ENCODE data around the gene PTPN14.

The PTPN14 gene

DNA sequence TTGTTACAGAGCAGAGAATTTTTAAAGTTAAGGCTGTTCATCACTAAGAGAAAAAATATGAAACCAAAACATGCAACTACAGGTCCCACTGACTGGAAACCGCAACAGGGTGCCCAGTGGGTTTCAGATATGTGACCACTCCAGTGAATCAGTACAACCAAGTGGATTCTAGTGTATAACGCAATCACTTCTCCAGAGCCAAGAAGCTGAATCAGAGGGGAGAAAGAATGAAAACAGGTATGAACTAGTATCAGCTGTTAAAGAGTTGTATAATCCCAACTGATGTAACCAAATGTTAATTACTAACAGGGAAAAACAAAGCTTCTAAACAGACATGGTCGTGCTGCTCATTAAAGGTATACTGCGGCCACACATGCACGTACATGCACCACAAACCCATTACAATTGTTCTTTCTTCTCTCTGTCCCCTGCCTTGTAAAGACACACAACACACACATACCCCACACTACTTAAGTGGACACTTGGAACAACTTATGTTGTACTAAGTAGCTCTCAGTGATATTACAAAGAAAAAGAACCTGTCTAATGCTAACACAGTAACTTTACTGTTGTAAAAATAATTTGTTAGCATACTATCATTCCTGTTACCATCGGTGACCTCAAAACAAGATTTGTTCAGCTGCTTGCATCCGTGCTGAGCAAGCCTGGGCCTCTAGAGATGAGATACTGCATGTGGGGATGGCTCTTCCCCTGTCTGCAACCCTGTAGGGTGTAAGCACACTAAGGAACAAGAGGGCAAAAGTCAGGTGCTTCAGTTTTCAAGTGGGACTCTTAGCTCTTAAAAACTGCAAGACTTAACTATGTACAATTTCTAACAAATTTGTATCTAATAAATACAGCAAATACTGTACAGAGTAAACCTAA, 74.2 kb downstream of the PTPN14 start:
- H3K4me3 ChIP-seq (ENCODE audit: low read depth, low read length) = no peak overlapping the region
- no peak for DNase-seq (ENCODE audit: low read depth)
- TF ChIP-seq, protein P1, sequence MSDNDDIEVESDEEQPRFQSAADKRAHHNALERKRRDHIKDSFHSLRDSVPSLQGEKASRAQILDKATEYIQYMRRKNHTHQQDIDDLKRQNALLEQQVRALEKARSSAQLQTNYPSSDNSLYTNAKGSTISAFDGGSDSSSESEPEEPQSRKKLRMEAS (IDR thresholded peaks at IDR 0.05; ENCODE audit: low read depth, low read length) = no peak
- TF ChIP-seq POLR2A (IDR thresholded peaks at IDR 0.05; ENCODE audit: extremely low read depth, insufficient read length) = no peak
- TF ChIP-seq, protein P2, sequence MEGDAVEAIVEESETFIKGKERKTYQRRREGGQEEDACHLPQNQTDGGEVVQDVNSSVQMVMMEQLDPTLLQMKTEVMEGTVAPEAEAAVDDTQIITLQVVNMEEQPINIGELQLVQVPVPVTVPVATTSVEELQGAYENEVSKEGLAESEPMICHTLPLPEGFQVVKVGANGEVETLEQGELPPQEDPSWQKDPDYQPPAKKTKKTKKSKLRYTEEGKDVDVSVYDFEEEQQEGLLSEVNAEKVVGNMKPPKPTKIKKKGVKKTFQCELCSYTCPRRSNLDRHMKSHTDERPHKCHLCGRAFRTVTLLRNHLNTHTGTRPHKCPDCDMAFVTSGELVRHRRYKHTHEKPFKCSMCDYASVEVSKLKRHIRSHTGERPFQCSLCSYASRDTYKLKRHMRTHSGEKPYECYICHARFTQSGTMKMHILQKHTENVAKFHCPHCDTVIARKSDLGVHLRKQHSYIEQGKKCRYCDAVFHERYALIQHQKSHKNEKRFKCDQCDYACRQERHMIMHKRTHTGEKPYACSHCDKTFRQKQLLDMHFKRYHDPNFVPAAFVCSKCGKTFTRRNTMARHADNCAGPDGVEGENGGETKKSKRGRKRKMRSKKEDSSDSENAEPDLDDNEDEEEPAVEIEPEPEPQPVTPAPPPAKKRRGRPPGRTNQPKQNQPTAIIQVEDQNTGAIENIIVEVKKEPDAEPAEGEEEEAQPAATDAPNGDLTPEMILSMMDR (IDR thresholded peaks at IDR 0.05; ENCODE audit: low read depth, low read length) = no peak
- TF ChIP-seq MYC (IDR thresholded peaks at IDR 0.05; ENCODE audit: low read depth, low read length) = no peak

DNA sequence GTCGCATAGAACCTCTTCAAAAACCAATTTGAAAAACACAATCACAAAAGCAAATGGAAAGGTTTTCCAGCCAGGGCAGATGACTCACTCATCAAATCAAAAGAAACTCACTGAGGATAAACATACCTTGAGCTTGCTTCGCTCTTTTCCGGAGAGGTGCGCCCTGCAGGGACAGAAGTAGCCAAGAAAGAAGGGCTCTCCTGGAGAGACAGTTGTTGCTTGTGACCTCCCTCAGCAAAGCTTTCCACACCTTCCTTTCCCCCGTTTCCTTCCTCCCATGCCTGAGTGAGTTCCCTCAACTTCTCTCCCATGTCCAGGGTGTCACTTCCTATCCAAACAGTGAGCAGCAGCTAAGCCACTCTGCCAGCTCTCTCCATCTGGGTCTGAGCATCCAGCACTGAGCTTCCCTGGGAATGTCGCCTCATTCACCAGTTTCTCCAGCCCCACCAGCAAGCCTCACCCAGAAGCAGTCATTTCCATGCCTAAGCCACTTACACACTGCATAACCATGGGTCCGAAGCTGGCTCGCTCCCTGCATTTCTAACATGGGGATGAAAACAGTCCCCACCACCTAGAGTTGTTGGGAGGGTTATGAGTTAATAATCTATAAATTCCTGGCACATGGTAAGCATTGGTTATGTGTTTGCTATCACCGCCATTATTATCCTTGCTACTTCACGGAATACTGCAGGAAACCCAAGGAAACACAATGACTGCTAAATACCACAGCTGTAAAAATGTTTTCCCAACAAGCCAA, 75.0 kb downstream of the PTPN14 start:
- TF ChIP-seq, protein P2 (IDR thresholded peaks at IDR 0.05; ENCODE audit: low read depth, low read length) = no peak
- TF ChIP-seq, protein P1 (IDR thresholded peaks at IDR 0.05; ENCODE audit: low read depth, low read length) = no peak
- TF ChIP-seq POLR2A (IDR thresholded peaks at IDR 0.05; ENCODE audit: extremely low read depth, insufficient read length) (no peak), MYC (IDR thresholded peaks at IDR 0.05; ENCODE audit: low read depth, low read length) (no peak)
- no peak for DNase-seq (ENCODE audit: low read depth)
- no peak overlapping the region for H3K4me3 ChIP-seq (ENCODE audit: low read depth, low read length)

DNA sequence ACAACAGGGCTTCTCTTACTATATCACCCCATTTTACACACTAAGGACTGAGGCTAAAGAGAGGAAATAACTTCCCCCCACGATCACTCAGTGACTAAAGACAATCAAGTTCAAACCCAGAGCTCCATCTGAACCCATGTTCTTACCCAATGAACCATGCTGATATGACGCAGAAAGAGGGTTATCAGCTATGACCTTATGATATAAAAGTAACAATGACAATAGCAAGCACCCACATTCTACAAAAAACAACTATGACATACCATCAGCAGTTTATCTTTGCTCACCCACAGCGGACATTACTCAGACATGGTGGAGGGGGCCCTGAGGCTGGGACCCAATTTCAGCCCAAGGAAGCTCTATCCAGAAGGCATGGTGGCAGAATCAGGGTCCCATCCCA, 75.7 kb downstream of the PTPN14 start:
- DNase-seq (ENCODE audit: low read depth) = no peak
- H3K4me3 ChIP-seq (ENCODE audit: low read depth, low read length) = no peak overlapping the region
- no peak for TF ChIP-seq POLR2A (IDR thresholded peaks at IDR 0.05; ENCODE audit: extremely low read depth, insufficient read length)
- no peak for TF ChIP-seq MYC (IDR thresholded peaks at IDR 0.05; ENCODE audit: low read depth, low read length)
- TF ChIP-seq, protein P2 (IDR thresholded peaks at IDR 0.05; ENCODE audit: low read depth, low read length) = no peak
- TF ChIP-seq, protein P1 (IDR thresholded peaks at IDR 0.05; ENCODE audit: low read depth, low read length) = no peak

DNA sequence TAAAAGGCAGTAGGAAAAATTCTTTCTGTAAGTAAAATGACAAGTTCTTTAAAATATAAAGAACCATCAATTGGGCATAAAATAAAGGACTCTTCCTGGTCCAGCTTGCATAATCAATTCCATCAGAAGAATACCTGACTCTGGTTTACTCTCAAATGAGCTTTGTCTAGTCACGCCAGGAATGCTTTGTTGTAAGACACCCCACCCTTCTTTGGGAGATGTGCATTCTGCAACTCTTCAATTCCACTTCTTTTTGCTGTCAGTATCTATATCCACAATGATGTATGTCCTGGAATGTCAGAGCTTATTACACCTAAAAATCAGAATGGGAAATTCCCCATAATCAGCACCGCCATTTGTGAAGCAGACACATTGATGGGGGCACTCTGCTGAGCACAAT, 76.1 kb downstream of the PTPN14 start:
- no peak for DNase-seq (ENCODE audit: low read depth)
- TF ChIP-seq, protein P1 (IDR thresholded peaks at IDR 0.05; ENCODE audit: low read depth, low read length) = no peak
- TF ChIP-seq POLR2A (IDR thresholded peaks at IDR 0.05; ENCODE audit: extremely low read depth, insufficient read length) (no peak), MYC (IDR thresholded peaks at IDR 0.05; ENCODE audit: low read depth, low read length) (no peak)
- TF ChIP-seq, protein P2 (IDR thresholded peaks at IDR 0.05; ENCODE audit: low read depth, low read length) = no peak
- H3K4me3 ChIP-seq (ENCODE audit: low read depth, low read length) = no peak overlapping the region

DNA sequence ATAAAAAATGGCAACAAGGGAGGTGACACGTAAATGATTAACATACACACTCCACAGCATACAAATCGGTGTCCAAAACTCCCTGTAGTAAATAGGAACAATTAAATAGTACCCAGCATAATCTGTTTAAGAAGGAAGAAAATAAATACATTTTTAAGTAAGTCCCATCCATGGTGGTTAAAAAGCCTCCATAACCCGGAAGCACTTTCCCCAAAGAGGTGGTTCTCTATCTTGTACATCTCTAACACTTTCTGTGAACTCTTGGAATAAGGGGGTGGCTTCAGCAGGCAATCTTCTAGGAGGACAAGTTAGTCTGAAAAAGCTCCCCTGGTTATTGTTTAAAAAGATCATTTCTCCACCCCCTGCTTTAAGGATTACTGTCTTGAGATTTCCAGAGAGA, 76.9 kb downstream of the PTPN14 start:
- no peak for TF ChIP-seq POLR2A (IDR thresholded peaks at IDR 0.05; ENCODE audit: extremely low read depth, insufficient read length)
- no peak for TF ChIP-seq MYC (IDR thresholded peaks at IDR 0.05; ENCODE audit: low read depth, low read length)
- TF ChIP-seq, protein P2 (IDR thresholded peaks at IDR 0.05; ENCODE audit: low read depth, low read length) = no peak
- TF ChIP-seq, protein P1 (IDR thresholded peaks at IDR 0.05; ENCODE audit: low read depth, low read length) = no peak
- no peak for DNase-seq (ENCODE audit: low read depth)
- H3K4me3 ChIP-seq (ENCODE audit: low read depth, low read length) = no peak overlapping the region

All from NB4 (cell line).